GM23338 (cell line): ENCODE results near the gene ADAMTS8. TPM values are rescaled to one million over a fixed set of nuclear protein-coding genes. Genes with fewer than 3 reads are reported as not detected.

ENCODE experiments used
- ATAC-seq: fragments of 200-7000 bp; cut with Tn5 transposase; 3 replicates; pipeline ENCODE4 v1.9.1; 2020
- DNase-seq: peaks from one replicate; pipeline ENCODE4 v3.0.0-alpha.2; 2015; ENCODE audit warnings: low spot score
- H2AFZ ChIP-seq: fragments of 200-600 bp; sonication (generic); 2 replicates; pipeline ENCODE4 v1.8.0; 2016; ENCODE audit warnings: antibody characterized with exemption, mild to moderate bottlenecking, moderate library complexity
- H3F3A ChIP-seq: fragments of 200-600 bp; sonication (generic); replicated peaks from 2 replicates; pipeline ENCODE4 v1.8.0; 2017; ENCODE audit warnings: antibody characterized with exemption, mixed run types, low read depth
- H3K27ac ChIP-seq: fragments of 200-600 bp; sonication (generic); 2 replicates; pipeline ENCODE4 v1.6.1; 2016; ENCODE audit warnings: low read depth
- H3K27me3 ChIP-seq: fragments of 200-600 bp; sonication (generic); 2 replicates; pipeline ENCODE4 v1.8.0; 2016; ENCODE audit warnings: mild to moderate bottlenecking, mixed run types, moderate library complexity; ENCODE audit not compliant: insufficient read depth
- H3K36me3 ChIP-seq: fragments of 200-600 bp; sonication (generic); 2 replicates; pipeline ENCODE4 v1.8.0; 2016; ENCODE audit warnings: mild to moderate bottlenecking; ENCODE audit not compliant: insufficient read depth
- H3K4me1 ChIP-seq: fragments of 200-600 bp; sonication (generic); 2 replicates; pipeline ENCODE4 v1.8.0; 2016; ENCODE audit warnings: mild to moderate bottlenecking, moderate library complexity; ENCODE audit not compliant: insufficient read depth
- H3K4me2 ChIP-seq: fragments of 200-600 bp; sonication (generic); 2 replicates; pipeline ENCODE4 v1.7.1; 2017; ENCODE audit warnings: mixed run types
- H3K4me3 ChIP-seq: fragments of 200-600 bp; sonication (generic); 2 replicates; pipeline ENCODE4 v1.6.1; 2016; ENCODE audit warnings: mixed run types
- H3K79me2 ChIP-seq: fragments of 200-600 bp; sonication (generic); replicated peaks from 2 replicates; pipeline ENCODE4 v1.8.0; 2017; ENCODE audit warnings: mild to moderate bottlenecking; ENCODE audit not compliant: insufficient read depth
- H3K9me2 ChIP-seq: fragments of 200-600 bp; sonication (generic); 2 replicates; pipeline ENCODE4 v1.8.0; 2017; ENCODE audit not compliant: insufficient read depth
- H4K20me1 ChIP-seq: fragments of 200-600 bp; sonication (generic); replicated peaks from 2 replicates; pipeline ENCODE4 v1.8.0; 2017; ENCODE audit warnings: mild to moderate bottlenecking; ENCODE audit not compliant: insufficient read depth
- H3K27ac Mint-ChIP-seq: 2 replicates; pipeline ENCODE4 v1.8.0; 2020; ENCODE audit warnings: inconsistent platforms, mild to moderate bottlenecking, moderate library complexity, mixed read lengths
- H3K27me3 Mint-ChIP-seq: 3 replicates; pipeline ENCODE4 v1.8.0; 2022; ENCODE audit warnings: low read depth, mild to moderate bottlenecking, moderate library complexity, mixed read lengths, inconsistent platforms; ENCODE audit not compliant: insufficient read depth, poor library complexity
- H3K36me3 Mint-ChIP-seq: 3 replicates; pipeline ENCODE4 v1.8.0; 2021; ENCODE audit warnings: low read depth, mild to moderate bottlenecking, inconsistent platforms, moderate library complexity, mixed read lengths
- H3K4me1 Mint-ChIP-seq: 3 replicates; pipeline ENCODE4 v1.8.0; 2020; ENCODE audit warnings: mild to moderate bottlenecking, inconsistent platforms, mixed read lengths
- H3K4me3 Mint-ChIP-seq: 3 replicates; pipeline ENCODE4 v1.8.0; 2021; ENCODE audit warnings: moderate library complexity, mild to moderate bottlenecking, inconsistent platforms, mixed read lengths
- H3K9me3 Mint-ChIP-seq: 3 replicates; pipeline ENCODE4 v1.8.0; 2020; ENCODE audit warnings: moderate library complexity, mild to moderate bottlenecking, inconsistent platforms, mixed read lengths
- CREB1 ChIP-seq: fragments of 250-450 bp; sonication (Bioruptor Pico); IDR thresholded peaks from 2 replicates; pipeline ENCODE4 v1.5.0; 2020; ENCODE audit warnings: low read depth, mild to moderate bottlenecking, moderate library complexity
- POLR2AphosphoS5 ChIP-seq: IDR thresholded peaks from 2 replicates; pipeline ENCODE4 v1.6.1; 2016; ENCODE audit warnings: antibody characterized with exemption, low read depth
- polyA plus RNA-seq: library from polyadenylated mRNA; unstranded; fragments of >200 nt; fragmentation: Nextera tagmentation; extraction: Ambion mirVana; gene quantifications from 2 replicates; pipeline ENCODE4 v1.2.1, GENCODE V29; 2016
- total RNA-seq: library from RNA; depleted of rRNA; stranded (reverse); fragments of >200 nt; shearing (Covaris generic); gene quantifications from 2 replicates; pipeline ENCODE4 v1.2.3, GENCODE V29; 2014
- TF ChIP-seq, protein P1 (sequence below), 2 experiments: fragments of 200-600 bp in 1 of 2; sonication (generic) in 1 of 2; conservative IDR thresholded peaks; 2 replicates each; pipeline versions ENCODE4 v1.5.1 to v1.6.1; 2016 to 2017; ENCODE audit warnings: antibody characterized with exemption in 2 of 2, low read depth in 2 of 2, mild to moderate bottlenecking in 2 of 2, moderate library complexity in 1 of 2
- TF ChIP-seq, protein P2 (sequence below): fragments of 250-450 bp; sonication (Bioruptor Pico); IDR thresholded peaks from 2 replicates; pipeline ENCODE4 v1.5.0; 2020; ENCODE audit warnings: mild to moderate bottlenecking, moderate library complexity

Gene ADAMTS8
- total and polyA plus RNA-seq, 2 experiments from 2014 or later = 7.5 to 16.2 TPM

DNA sequence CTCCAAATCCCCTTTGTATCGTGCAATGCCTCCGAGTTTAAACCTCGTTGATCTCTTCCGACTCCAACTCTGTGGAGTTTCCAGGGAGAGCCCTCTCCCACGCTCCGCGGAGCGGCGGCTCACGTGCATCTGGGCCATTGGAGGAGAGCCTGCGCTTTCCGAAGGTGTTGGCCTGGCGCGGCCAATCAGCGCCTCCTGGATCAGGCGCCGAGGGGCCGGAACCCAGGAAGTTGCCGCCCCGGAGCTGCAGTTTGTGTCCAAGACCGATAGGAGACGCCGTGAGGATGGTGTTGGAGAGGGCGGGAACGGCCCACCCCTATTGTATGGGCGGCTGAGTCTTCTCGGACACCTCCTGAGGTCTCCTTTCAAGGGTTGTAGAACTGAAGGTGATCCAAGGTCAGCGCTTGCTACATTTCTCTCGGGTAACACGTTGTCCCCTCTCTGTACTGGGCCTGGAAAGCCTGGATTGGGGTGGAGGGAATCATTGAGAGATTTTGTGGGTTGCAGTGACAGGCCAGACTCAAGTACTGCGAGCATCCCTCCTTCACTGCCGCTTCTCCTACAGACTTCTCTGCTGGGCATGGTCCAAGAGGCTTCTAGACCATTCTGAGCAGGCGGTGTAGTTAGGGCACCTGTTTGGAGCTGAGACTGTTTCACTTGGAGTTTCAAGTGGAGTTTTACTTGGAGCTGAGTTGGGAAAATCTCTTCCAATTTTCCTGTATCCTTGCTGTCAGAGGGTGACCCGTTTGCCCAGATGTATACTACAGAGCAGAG lies 21.8 kb upstream of the ADAMTS8 start:
- H3K4me1 Mint-ChIP-seq = peaks cover 9% of the 10 kb centered on the region
- H3K9me2 ChIP-seq = peaks cover 9% of the 10 kb centered on the region; the same call in 1 of the 2 replicates

More for the DNA sequence above, 21.8 kb upstream of the ADAMTS8 start:
- Histone ChIP-seq H2AFZ (peak overlapping the region; percentile 94), H3F3A (0 out of 2 replicates have a peak, but pooled peaks cover 13% of the 10 kb centered on the region), H3K27me3 (peaks cover 47% of the 10 kb centered on the region), H3K4me2 (peak overlapping the region; percentile 93), H3K4me3 (peak overlapping the region; percentile 79), H3K36me3 (no peaks in the 10 kb centered on the region), H3K79me2 (no peaks in the 10 kb centered on the region), H4K20me1 (no peaks in the 10 kb centered on the region; the same call in 1 of the 2 replicates), H3K27ac (no peak overlapping the region), H3K4me1 (no peaks in the 10 kb centered on the region)
- peaks cover 3% of the 10 kb centered on the region; the same call in 1 of the 3 replicates for H3K36me3 Mint-ChIP-seq
- peak; percentile 98 for DNase-seq
- H3K4me3 Mint-ChIP-seq = peak overlapping the region; percentile 87
- TF ChIP-seq, protein P1, sequence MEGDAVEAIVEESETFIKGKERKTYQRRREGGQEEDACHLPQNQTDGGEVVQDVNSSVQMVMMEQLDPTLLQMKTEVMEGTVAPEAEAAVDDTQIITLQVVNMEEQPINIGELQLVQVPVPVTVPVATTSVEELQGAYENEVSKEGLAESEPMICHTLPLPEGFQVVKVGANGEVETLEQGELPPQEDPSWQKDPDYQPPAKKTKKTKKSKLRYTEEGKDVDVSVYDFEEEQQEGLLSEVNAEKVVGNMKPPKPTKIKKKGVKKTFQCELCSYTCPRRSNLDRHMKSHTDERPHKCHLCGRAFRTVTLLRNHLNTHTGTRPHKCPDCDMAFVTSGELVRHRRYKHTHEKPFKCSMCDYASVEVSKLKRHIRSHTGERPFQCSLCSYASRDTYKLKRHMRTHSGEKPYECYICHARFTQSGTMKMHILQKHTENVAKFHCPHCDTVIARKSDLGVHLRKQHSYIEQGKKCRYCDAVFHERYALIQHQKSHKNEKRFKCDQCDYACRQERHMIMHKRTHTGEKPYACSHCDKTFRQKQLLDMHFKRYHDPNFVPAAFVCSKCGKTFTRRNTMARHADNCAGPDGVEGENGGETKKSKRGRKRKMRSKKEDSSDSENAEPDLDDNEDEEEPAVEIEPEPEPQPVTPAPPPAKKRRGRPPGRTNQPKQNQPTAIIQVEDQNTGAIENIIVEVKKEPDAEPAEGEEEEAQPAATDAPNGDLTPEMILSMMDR (conservative IDR thresholded peaks at IDR 0.05; ENCODE audit: low read depth in 2 of 2) = peak; percentile 72 to 86
- TF ChIP-seq, protein P2, sequence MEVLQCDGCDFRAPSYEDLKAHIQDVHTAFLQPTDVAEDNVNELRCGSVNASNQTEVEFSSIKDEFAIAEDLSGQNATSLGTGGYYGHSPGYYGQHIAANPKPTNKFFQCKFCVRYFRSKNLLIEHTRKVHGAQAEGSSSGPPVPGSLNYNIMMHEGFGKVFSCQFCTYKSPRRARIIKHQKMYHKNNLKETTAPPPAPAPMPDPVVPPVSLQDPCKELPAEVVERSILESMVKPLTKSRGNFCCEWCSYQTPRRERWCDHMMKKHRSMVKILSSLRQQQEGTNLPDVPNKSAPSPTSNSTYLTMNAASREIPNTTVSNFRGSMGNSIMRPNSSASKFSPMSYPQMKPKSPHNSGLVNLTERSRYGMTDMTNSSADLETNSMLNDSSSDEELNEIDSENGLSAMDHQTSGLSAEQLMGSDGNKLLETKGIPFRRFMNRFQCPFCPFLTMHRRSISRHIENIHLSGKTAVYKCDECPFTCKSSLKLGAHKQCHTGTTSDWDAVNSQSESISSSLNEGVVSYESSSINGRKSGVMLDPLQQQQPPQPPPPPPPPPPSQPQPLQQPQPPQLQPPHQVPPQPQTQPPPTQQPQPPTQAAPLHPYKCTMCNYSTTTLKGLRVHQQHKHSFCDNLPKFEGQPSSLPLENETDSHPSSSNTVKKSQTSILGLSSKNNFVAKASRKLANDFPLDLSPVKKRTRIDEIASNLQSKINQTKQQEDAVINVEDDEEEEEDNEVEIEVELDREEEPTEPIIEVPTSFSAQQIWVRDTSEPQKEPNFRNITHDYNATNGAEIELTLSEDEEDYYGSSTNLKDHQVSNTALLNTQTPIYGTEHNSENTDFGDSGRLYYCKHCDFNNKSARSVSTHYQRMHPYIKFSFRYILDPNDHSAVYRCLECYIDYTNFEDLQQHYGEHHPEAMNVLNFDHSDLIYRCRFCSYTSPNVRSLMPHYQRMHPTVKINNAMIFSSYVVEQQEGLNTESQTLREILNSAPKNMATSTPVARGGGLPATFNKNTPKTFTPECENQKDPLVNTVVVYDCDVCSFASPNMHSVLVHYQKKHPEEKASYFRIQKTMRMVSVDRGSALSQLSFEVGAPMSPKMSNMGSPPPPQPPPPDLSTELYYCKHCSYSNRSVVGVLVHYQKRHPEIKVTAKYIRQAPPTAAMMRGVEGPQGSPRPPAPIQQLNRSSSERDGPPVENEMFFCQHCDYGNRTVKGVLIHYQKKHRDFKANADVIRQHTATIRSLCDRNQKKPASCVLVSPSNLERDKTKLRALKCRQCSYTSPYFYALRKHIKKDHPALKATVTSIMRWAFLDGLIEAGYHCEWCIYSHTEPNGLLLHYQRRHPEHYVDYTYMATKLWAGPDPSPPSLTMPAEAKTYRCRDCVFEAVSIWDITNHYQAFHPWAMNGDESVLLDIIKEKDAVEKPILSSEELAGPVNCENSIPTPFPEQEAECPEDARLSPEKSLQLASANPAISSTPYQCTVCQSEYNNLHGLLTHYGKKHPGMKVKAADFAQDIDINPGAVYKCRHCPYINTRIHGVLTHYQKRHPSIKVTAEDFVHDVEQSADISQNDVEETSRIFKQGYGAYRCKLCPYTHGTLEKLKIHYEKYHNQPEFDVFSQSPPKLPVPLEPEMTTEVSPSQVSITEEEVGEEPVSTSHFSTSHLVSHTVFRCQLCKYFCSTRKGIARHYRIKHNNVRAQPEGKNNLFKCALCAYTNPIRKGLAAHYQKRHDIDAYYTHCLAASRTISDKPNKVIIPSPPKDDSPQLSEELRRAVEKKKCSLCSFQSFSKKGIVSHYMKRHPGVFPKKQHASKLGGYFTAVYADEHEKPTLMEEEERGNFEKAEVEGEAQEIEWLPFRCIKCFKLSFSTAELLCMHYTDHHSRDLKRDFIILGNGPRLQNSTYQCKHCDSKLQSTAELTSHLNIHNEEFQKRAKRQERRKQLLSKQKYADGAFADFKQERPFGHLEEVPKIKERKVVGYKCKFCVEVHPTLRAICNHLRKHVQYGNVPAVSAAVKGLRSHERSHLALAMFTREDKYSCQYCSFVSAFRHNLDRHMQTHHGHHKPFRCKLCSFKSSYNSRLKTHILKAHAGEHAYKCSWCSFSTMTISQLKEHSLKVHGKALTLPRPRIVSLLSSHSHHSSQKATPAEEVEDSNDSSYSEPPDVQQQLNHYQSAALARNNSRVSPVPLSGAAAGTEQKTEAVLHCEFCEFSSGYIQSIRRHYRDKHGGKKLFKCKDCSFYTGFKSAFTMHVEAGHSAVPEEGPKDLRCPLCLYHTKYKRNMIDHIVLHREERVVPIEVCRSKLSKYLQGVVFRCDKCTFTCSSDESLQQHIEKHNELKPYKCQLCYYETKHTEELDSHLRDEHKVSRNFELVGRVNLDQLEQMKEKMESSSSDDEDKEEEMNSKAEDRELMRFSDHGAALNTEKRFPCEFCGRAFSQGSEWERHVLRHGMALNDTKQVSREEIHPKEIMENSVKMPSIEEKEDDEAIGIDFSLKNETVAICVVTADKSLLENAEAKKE (CRISPR knock-in tag) = peak; percentile 57; the same call in 1 of the 2 replicates
- TF ChIP-seq POLR2AphosphoS5 = no peak
- TF ChIP-seq CREB1 (CRISPR knock-in tag) = peak; percentile 53; the same call in 1 of the 2 replicates
- H3K27me3 Mint-ChIP-seq = peaks cover 61% of the 10 kb centered on the region
- H3K9me3 Mint-ChIP-seq = peaks cover 2% of the 10 kb centered on the region; the same call in 1 of the 3 replicates
- ATAC-seq = peak; percentile 72
- no peak overlapping the region; the same call in 1 of the 2 replicates for H3K27ac Mint-ChIP-seq
